ENCODE data around the gene TAGAP. TPM values are rescaled to one million over a fixed set of nuclear protein-coding genes. Genes with fewer than 3 reads are reported as not detected.

Gene TAGAP
- total RNA-seq, 1 experiment from 2014 or later: not detected

- H2BK120ac ChIP-seq (ENCODE audit: low read depth, low read length, poor library complexity, severe bottlenecking): no peak overlapping the region
- Mint-ChIP-seq H3K4me1 (peaks cover 8 to 10% of the 10 kb centered on the region in 2 experiments), H3K27me3 (ENCODE audit: low read depth) (no peaks in the 10 kb centered on the region; the same call in none of the 2 replicates), H3K4me3 (no peak overlapping the region), H3K9me3 (no peaks in the 10 kb centered on the region), H3K36me3 (ENCODE audit: insufficient read depth in 1 of 3, low read depth in 3 of 3) (peaks cover 0 to 7% (median 0%) of the 10 kb centered on the region in 3 experiments; a peak in 2 of 7 replicates), H3K27ac (no peak overlapping the region)
- H2BK5ac ChIP-seq (ENCODE audit: insufficient read length, low read length): no peak overlapping the region
- no peak overlapping the region for H3T11ph ChIP-seq (ENCODE audit: low read length)
- no peak overlapping the region for H3K4me2 ChIP-seq (ENCODE audit: insufficient read depth, insufficient read length, low read length)
- no peaks in the 10 kb centered on the region for H3K79me1 ChIP-seq (ENCODE audit: insufficient read depth, low read depth, low read length, poor library complexity, severe bottlenecking)
- H2AK5ac ChIP-seq (ENCODE audit: insufficient read length, low read length): no peak overlapping the region
- H3K23ac ChIP-seq (ENCODE audit: insufficient read length, low read depth, low read length): no peak overlapping the region
- H2BK12ac ChIP-seq (ENCODE audit: insufficient read length, low read depth, low read length): no peak overlapping the region
- H3K9me3 ChIP-seq (ENCODE audit: control insufficient read depth, low read depth, low read length): no peaks in the 10 kb centered on the region
- H3K79me2 ChIP-seq (ENCODE audit: insufficient read depth, low read length): no peaks in the 10 kb centered on the region
- H3K4ac ChIP-seq (ENCODE audit: low read depth, low read length): no peak overlapping the region
- no peak overlapping the region for H4K8ac ChIP-seq (replicated peaks; ENCODE audit: insufficient read length, low read depth, low read length)
- no peak overlapping the region for H3K9ac ChIP-seq (ENCODE audit: extremely low read depth, insufficient read length, low read length)
- no peaks in the 10 kb centered on the region for H4K20me1 ChIP-seq (ENCODE audit: control insufficient read depth, insufficient read depth, insufficient read length)
- H2BK15ac ChIP-seq (ENCODE audit: low read depth, low read length): no peak overlapping the region
- no peak for TF ChIP-seq CTCF (conservative IDR thresholded peaks at IDR 0.05)
- no peak overlapping the region for H3K27ac ChIP-seq (ENCODE audit: insufficient read length, low read depth, low read length)
- no peak overlapping the region for H2BK20ac ChIP-seq (ENCODE audit: low read depth, low read length, poor library complexity, severe bottlenecking)
- H2AFZ ChIP-seq (ENCODE audit: low read length): no peak overlapping the region
- 100% methylated on average over 1 of the region's 3 CpGs for WGBS (ENCODE audit: extremely low coverage, insufficient read length, low lambda C conversion rate)
- H4K5ac ChIP-seq (ENCODE audit: insufficient read length, low read depth, low read length): no peak overlapping the region
- H3K14ac ChIP-seq (ENCODE audit: insufficient read depth, low read length): no peak overlapping the region
- H3K4me1 ChIP-seq (ENCODE audit: insufficient read depth, low read length): no peaks in the 10 kb centered on the region; the same call in 1 of the 2 replicates
- no peaks in the 10 kb centered on the region for H3K27me3 ChIP-seq (ENCODE audit: insufficient read depth, low read length)
- no peak overlapping the region for H3K18ac ChIP-seq (ENCODE audit: insufficient read length, low read depth, low read length)
- no peak overlapping the region for H4K91ac ChIP-seq (ENCODE audit: insufficient read length, low read depth, low read length)
- DNase-seq: no peak
- no peak overlapping the region for H3K56ac ChIP-seq (ENCODE audit: insufficient read length, low read depth, low read length)
- peaks cover 5% of the 10 kb centered on the region for H3K23me2 ChIP-seq (ENCODE audit: insufficient read length, low read depth, low read length, poor library complexity, severe bottlenecking)
Observed at GRCh38 chr6:159004592-159004991, 40.2 kb downstream of the TAGAP start.

Data from H9 (cell line).